Lower leg skin (tissue), 4 donors: ENCODE data around the gene SEC61A2. TPM values are rescaled to one million over a fixed set of nuclear protein-coding genes. Genes with fewer than 3 reads are reported as not detected.
"Not testable (repeated sequence)": the region's sequence is repeated elsewhere in the genome, so short reads cannot be mapped to it uniquely, and the experiment has no call there.

ENCODE experiments used
- DNase-seq, 2 donors: peaks; one replicate each; pipeline ENCODE4 v3.0.0-alpha.2; 2019; ENCODE audit warnings: low spot score in 2 of 2
- H3K4me3 ChIP-seq: fragments of 200-600 bp; sonication (generic); 2 replicates; pipeline ENCODE4 v1.5.1; 2017; ENCODE audit warnings: mild to moderate bottlenecking, low read depth; ENCODE audit not compliant: poor library complexity, severe bottlenecking
- CTCF ChIP-seq, 3 donors: fragments of 450-650 bp; IDR thresholded peaks; one replicate each; pipeline ENCODE4 v1.5.1; 2016; ENCODE audit warnings: antibody characterized with exemption in 3 of 3, mild to moderate bottlenecking in 3 of 3, moderate library complexity in 2 of 3
- POLR2A ChIP-seq, 2 donors: fragments of 450-650 bp; IDR thresholded peaks; one replicate each; pipeline ENCODE4 v1.6.1; 2016 to 2017; ENCODE audit warnings: antibody characterized with exemption in 2 of 2, mild to moderate bottlenecking in 1 of 2, moderate library complexity in 1 of 2
- WGBS, 2 donors: methylation state at CpG; one replicate each; pipeline ENCODE4 v1.1.5; 2018; 5-methylcytosine and 5-hydroxymethylcytosine counted together
- intact Hi-C: fragments of 100-400 bp; cut with DNase I; formaldehyde crosslinking; loops from one replicate; pipeline ENCODE4 v1.15.0; 2023; ENCODE audit warnings: low total_unique reads
- total RNA-seq, 4 donors: library from RNA; depleted of rRNA; stranded (reverse); fragments of >200 nt; gene quantifications; one replicate each; pipeline ENCODE4 v1.1.0, GENCODE V29; 2016

SEC61A2 gene
- total RNA-seq, 4 donors from 2014 or later, result 5.3 to 14.5 (median 6.8) TPM

DNA sequence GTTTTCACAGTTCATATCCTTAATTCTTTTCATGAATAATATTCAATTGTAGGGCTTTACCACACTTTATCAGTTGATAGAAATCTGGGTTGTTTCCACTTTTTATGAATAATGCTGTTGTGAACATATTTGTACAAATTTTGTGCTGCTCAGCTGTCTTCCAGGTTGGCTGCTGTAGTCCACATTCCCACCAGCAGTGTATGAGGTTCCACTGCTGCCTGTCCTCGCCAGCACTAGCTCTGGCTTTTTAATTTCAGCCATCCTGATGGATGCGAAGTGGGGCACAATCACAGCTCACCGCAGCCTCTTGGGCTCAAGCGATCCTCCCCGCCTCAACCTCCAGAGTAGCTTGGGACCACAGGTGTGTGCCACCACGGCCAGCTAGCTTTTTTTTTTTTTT lies 33.5 kb downstream of the SEC61A2 start:
- no peak overlapping the region for H3K4me3 ChIP-seq
- intact Hi-C loops, result no loop called here
- TF ChIP-seq POLR2A (IDR thresholded peaks at IDR 0.05) (no peak), CTCF (IDR thresholded peaks at IDR 0.05) (no peak)
- no peak for DNase-seq
- WGBS, 2 donors, result 97% methylated on average over 6 of the region's 6 CpGs

- WGBS, 2 donors, result 93 to 96% methylated on average over 12 of the region's 12 CpGs
- DNase-seq, result no peak
- no peak overlapping the region for H3K4me3 ChIP-seq
- no peak for TF ChIP-seq POLR2A (IDR thresholded peaks at IDR 0.05)
- no peak for TF ChIP-seq CTCF (IDR thresholded peaks at IDR 0.05)
- intact Hi-C loops, result no loop called here
Observed at GRCh38 chr10:12164085-12164484, 34.6 kb downstream of the SEC61A2 start.

- intact Hi-C loops, result no loop called here
- no peak overlapping the region for H3K4me3 ChIP-seq
- TF ChIP-seq POLR2A (IDR thresholded peaks at IDR 0.05), result no peak
- TF ChIP-seq CTCF (IDR thresholded peaks at IDR 0.05), result no peak
- WGBS, 2 donors, result 69 to 82% methylated on average over 3 of the region's 3 CpGs
- no peak for DNase-seq
Observed at GRCh38 chr10:12165036-12165435, 35.6 kb downstream of the SEC61A2 start.

GRCh38 chr10:12165999-12166775 lies 36.7 kb downstream of the SEC61A2 start:
- WGBS, 2 donors, result 75 to 76% methylated on average over 6 of the region's 6 CpGs
- intact Hi-C loops, result no loop called here
- H3K4me3 ChIP-seq, result no peak overlapping the region
- no peak for DNase-seq
- no peak for TF ChIP-seq POLR2A (IDR thresholded peaks at IDR 0.05)
- TF ChIP-seq CTCF (IDR thresholded peaks at IDR 0.05), result no peak

- WGBS, 2 donors, result 86 to 98% methylated on average over 6 of the region's 6 CpGs
- intact Hi-C loops, H3K4me3 ChIP-seq, DNase-seq: not testable (repeated sequence)
Observed at GRCh38 chr10:12171512-12171911, 42.0 kb downstream of the SEC61A2 start.

- no peak for DNase-seq
- TF ChIP-seq CTCF (IDR thresholded peaks at IDR 0.05) (no peak), POLR2A (IDR thresholded peaks at IDR 0.05) (no peak)
- WGBS, 2 donors, result 91 to 95% methylated on average over 9 of the region's 9 CpGs
- intact Hi-C loops, result no loop called here
- no peak overlapping the region for H3K4me3 ChIP-seq
Observed at GRCh38 chr10:12177642-12178041, 48.2 kb downstream of the SEC61A2 start.
